Activated T-helper 9 cell treated with anti-CD3 and anti-CD28 coated beads, Interleukin-2, amount 50 U/mL, for 16 hours (primary cell): ENCODE results near the gene KIAA1217.
"Not testable (repeated sequence)": the region's sequence is repeated elsewhere in the genome, so short reads cannot be mapped to it uniquely, and the experiment has no call there.

ENCODE experiments used
- DNase-seq: peaks from one replicate; pipeline ENCODE4 v3.0.0-alpha.2; 2020; ENCODE audit warnings: low read depth

The KIAA1217 gene

DNA sequence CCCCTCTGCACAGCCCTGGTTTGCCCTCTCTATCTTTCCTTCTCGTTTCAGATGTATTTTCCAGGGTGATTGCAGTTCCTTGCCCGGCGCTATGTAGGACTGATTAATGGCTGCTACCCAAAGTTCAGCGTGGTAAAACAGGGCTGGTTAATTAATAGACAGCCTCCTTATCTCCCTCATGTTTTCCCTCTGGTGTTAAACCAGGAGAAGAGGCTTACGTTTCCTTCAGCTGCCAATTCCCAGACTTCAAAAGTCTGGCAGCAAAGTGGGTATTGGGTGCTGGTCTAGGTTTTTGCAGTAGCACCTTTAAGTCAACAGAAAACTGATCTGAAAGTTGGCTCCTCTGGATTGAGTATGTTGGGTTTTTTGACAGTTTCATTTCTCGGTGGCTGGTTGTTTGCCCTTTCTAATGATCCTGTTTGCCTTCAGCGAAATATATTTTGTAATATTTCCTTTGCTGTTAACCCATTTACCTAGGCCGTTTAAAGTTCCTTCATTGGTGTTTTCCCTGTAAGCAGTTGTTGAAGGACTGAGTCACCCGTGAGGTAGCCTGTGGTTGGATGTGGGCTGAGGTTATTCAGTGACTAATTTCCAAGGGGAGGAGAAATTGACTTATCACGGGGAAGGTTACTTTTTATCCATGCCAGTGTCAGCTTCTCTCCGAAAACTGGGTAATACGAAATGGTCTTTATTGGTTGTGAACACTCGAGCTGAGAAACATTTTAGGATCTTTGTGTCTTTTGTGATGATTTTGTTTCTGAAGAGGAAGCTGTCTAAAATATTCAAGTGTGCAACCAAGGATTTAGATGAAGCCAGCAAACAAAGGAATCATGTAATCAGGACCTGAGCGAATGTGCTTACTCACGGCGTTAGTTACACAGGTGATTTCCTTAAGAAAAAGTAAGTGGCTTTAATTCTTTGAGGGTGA, 257.2 kb downstream of the KIAA1217 start:
- peak; percentile 46 for DNase-seq

DNA sequence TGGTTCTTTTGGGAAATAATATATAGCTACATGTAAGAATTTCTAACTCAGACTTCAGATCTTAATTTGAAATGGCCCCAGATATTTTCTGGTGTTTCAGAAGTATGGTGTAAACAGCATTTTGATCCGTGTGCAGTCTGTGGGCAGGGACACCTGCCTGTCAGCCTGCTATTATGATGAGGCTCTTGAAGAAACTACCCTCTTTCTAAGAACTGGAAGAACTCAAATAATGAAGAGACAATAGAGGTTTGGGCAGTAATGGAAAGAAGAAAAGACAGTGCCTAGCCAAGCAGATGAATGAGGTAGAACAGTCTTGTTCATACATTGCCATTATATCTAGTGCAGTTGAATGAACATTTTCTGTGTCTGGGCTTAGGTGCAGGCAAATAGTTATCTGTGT, 258.2 kb downstream of the KIAA1217 start:
- DNase-seq, result no peak

DNA sequence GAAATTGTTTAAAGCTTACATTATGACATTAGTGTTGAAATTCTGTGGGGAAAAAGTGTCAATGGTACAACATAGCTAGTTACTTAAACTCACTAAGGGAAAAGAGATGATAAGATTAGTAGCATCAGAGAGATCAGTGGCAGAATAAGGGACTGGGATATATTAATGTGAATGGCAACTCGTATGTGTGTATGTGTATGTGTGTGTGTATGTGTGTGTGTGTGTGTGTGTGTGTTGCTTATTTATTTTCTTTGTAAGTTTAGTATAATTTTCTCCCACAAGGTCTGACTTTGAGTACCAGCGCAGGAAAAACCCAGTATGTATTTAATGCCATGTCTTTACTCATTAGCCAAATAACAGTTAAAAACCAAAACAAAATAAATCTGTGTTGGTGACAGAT, 258.7 kb downstream of the KIAA1217 start:
- DNase-seq, result no peak

DNA sequence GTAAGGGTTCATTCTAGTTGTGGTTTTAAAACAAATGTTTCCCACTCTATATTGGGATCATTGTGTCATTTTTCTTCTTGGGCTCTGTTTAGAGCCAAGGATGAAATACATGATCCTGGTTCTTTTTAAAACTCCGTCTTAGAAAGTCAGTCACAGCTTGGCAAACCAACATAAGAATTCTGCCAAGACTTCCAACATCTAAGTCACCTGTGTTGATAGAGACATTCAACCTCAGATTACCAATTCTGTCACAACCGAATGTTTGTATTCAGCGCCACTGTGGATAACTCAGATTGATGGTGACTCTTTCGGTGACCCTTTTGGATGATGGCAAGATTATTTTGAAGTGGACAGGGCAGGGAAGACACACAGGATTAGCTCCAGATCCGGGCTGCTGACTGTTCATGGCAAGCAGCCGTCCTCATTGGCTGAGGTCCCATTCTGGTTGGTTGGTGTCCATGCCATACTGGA, 259.4 kb downstream of the KIAA1217 start:
- no peak for DNase-seq

DNA sequence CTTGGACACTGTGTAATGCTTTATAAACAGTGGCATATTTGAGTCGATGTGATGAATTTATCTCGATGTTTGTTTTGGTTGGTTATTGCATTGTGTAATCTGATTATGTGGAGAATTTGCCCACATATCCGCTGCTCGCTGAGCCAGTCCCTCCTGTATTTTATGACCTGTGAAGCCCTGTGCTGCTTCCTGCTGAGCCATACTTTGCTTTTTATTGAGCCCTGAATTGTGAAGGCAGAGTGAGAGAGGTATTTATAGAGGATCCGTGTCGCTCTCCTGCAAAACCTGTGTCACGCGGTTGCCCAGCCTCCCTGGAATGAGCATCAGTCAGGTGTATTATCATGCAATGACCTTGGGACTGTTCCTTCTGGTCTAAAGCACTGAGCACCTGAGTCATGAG, 261.1 kb downstream of the KIAA1217 start:
- DNase-seq, result no peak

DNA sequence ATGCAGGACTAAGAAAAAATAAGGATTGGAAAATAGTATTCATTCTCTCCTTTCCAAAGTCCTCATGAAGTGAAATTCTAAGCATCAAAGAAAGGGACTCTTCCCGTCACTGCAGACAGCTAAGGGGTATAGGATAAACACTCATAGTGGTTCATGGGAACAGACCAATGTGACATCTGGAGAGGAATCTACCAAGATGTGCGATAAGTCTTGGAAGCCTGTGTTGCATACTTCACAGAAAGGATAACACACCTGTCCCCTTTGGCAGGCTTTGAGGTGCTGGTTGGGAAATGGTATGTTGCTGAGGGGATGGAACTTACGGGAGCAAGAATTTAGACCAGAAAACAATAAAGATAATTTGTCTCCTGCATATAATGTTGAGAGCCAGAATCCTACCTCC, 266.7 kb downstream of the KIAA1217 start:
- no peak for DNase-seq

DNA sequence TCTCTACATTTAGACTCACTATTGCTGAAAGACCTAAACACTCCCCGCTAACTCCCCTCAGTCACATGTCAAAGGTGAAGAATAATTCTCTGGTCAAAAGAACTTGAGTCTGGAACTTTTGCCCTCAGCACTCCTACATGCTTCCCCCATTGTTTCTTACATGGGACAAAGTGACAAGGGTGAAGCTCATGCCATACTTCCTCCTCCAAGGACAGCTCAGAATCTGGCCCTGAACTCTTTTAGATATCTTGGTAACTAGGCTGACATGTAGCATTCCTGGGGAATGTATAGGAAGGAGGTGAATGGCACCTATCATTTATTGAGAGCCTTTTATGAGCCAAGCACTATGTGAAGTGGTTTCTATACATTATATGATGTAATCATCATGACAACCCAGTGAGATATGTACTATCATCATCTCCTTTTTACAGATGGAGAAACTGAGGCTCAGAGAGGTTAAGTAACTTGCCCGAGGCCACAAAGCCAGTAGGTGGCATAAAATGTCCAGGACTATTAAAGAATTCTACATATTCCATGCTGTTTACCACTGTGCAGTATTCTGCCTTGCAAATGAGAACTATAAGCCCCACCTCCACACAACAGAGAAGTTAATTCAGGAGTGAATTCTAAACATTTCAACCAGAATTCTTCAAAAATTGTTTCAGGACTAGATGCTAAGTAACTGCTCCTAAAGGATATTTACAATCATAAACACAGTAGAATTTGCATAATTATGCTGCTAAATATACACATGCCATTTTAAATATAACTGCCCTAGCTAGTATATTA, 268.2 kb downstream of the KIAA1217 start:
- DNase-seq, result no peak

DNA sequence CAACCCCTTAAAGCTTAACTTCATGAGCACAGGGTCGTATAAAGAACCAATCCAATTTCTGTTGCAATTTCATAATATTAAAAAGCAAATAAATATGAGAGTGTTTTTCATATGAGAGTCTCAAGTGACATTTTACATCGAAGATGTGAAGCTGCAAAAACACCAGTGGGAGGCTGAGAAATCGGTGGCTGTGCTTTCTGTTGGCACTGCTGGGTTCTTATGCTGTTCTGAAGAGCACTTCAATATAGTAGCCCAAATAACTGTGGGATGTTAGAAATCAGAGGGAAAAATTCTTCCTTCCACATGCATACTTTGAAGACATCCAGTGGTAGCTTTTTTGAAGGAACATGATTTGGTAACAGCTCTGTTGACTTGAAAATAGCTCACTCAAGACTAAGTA, 269.0 kb downstream of the KIAA1217 start:
- DNase-seq, result no peak

DNA sequence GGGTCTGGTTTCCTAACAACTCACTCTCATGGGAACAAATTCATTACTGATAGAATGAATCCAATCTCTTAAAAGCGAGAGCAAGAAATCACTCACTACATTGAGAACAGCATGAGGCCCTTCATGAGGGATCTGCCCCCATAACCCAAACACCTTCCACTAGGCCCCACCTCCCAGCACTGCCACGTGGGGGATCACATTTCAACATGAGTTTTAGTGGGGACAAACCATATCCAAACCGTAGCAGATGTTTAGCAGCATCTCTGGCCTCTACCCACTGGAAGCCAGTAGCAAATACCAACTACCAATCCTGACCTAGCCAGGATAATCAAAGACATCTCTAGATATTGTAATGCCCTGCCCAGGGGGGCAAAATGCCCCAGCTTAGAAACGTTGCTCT, 270.9 kb downstream of the KIAA1217 start:
- no peak for DNase-seq

DNA sequence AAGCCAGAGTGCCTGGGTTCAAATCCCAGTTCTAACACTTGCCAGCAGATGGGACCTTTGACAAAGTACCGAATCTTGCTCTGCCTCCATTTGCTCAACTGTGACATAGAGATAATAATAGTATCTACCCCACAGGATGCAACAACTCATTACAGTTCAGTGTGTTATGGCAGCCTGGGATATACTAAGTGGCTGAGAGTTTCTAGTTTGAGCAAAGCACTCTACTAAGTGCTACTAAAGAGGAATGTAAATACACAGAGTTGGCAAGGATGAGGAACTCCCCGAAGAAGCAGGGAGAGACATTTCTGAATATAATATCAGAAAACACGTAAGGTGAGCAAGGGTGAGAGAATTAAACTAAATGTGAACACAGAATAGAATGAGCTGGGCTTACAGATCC, 271.5 kb downstream of the KIAA1217 start:
- no peak for DNase-seq

DNA sequence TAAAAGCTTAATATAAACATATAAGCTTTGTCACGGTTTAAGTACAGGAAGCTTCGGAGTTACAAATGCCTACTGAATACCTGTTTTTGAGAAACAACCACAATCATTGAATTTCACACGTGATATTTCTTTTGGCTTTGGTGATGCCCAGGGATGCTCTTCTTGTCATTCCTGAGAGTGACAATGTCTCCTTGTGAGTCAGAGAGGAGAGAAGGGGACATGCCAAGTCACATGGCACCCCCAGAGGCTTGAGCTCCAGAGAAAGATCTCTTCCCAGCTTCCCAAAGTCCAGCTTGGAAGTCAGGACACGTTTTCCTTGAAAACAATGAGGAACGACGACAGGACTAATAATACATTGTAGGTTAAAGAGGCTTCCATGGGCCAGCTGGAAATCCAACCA, 272.3 kb downstream of the KIAA1217 start:
- no peak for DNase-seq

DNA sequence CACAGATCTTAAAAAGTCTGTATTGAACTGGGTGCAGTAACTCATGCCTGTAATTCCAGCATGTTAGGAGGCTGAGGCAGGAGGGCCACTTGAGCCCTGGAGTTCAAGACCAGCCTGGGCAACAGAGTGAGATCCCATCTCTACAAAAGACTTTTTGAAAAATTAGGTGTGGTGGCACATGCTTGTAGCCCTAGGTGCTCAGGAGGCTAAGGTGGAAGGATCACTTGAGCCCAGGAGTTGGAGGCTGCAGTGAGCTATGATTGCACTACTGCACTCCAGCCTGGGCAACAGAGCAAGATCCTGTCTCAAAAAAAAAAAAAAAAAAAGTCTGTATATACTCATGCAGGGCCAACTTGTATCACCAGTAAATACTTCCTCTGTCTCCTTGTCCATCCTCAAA, 273.8 kb downstream of the KIAA1217 start:
- not testable (repeated sequence) for DNase-seq

DNA sequence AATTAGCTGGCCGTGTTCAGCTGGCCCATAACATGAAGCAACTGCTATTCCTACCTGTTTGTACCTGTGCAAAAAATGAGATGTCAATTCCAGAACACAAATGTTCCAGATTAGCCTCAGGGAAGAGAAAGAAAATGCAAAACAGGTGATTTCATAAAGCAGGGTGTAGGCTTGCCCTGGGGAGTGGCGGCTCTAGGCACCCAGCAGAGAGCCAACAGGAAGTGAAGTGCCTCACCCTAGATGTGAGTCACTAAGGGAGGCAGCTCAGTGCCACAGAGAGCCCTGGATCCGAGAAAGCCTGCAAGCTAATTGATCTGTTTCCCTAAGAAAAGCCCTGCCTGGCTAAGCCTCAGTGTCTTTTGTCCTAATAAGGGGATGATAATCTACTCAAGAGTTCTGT, 274.8 kb downstream of the KIAA1217 start:
- DNase-seq, result peak; percentile 4

DNA sequence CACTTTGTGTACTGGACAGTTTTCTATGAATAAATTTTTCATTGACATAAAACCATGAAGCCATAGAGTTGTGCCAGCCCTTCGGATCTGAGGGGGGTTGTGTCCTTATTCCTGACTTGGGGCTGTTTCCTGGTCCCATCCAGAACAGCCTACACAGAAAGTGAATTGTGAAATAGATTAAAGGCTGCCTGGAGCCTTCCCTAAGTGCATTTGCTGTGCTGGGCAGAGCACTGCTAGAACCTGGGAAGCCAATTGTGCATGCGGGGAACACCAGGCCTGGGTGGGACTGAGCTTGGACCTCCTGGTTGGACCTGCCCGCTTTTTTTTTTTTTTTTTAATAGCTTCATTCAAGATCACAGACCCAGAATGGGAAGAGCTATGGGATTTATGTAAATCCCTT, 275.8 kb downstream of the KIAA1217 start:
- DNase-seq, result no peak

DNA sequence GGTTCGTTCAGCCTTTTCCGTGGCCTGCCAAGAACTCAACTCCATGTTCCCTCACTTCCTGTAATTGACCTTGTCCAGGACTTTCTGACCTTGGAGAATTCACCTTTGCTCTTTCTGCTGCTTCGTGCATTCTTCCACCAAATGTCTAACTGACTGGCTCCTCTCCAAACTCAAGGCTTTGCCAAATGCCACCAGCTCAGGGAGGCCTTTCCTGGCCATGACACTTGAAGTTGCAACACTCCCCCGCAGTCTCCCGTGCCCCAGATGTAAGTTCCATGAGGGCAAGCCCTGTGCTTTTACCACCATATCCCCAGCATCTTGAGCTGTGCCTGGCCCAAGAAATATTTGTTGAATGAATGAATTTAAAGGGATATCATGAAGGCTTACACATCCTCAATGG, 276.4 kb downstream of the KIAA1217 start:
- DNase-seq, result no peak

DNA sequence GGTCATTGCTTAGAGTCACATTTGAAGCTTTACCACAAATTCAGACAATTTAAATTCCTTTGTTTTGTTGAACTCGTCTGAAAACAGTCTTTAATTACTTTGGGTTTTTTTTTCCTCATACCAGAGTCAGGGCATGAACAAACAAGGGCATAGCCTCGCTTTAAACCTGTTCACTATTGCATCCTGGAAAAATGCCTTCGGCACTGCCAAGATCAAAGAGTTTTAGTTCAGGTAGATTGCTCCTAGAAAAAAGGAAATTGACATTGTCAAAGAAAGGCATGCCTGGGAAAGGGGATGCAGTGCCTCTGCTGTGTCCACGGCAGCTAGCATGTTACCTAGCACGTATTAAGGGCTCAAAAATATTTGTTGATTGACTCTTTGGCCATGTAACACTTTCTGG, 279.7 kb downstream of the KIAA1217 start:
- no peak for DNase-seq

DNA sequence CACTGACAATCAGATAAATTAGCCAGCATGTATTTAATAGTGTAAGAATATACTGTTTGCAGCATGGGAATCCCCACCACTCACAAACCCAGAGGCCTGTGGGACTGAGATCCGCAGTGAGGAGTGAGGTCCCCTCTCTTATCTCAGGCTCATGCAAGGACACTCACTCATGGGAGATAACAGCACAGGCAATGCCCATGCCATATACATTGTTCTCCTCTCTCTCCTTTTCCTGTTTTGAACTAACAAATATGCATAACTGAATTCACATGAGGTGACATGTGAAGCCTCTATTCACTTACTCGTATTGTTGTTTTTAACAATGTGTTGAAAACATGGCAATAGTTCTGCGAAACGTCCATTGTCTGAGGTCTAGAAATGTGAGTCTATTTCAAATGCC, 284.2 kb downstream of the KIAA1217 start:
- no peak for DNase-seq

DNA sequence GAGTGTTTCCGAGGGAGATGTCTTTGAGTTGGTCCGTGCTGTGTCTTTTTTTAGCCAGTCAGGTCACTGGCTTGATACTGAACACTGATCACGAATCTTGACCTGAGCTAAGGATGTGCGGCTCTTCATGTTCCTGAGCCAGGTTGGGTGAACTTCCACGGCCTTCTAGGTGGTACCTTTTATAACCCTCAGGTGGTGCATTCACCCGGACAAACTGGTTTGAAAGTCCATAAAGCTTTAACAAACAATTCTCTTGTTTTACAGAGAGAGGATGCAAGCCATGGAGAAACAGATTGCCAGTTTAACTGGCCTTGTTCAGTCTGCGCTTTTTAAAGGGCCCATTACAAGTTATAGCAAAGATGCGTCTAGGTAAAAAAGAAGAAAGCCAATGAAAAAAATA, 285.3 kb downstream of the KIAA1217 start:
- DNase-seq, result no peak

DNA sequence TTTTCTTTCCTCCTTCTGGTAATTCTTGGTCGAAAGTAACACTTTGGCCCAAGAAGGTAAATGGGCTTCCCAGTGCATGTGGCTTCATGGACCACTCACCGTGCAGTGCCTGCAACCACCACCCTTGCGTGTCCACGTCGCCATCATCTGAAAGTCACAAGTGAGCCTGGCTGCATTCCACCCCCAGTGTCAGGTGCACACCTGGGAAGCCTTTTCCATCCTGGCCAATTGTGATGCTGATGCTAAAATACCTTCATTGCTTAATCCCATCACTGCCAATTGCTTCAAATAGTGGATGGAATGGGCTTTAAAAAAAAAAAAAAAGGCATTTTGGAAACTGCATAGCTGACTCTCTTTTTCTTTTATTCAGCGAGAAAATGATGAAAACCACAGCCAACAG, 285.8 kb downstream of the KIAA1217 start:
- no peak for DNase-seq

DNA sequence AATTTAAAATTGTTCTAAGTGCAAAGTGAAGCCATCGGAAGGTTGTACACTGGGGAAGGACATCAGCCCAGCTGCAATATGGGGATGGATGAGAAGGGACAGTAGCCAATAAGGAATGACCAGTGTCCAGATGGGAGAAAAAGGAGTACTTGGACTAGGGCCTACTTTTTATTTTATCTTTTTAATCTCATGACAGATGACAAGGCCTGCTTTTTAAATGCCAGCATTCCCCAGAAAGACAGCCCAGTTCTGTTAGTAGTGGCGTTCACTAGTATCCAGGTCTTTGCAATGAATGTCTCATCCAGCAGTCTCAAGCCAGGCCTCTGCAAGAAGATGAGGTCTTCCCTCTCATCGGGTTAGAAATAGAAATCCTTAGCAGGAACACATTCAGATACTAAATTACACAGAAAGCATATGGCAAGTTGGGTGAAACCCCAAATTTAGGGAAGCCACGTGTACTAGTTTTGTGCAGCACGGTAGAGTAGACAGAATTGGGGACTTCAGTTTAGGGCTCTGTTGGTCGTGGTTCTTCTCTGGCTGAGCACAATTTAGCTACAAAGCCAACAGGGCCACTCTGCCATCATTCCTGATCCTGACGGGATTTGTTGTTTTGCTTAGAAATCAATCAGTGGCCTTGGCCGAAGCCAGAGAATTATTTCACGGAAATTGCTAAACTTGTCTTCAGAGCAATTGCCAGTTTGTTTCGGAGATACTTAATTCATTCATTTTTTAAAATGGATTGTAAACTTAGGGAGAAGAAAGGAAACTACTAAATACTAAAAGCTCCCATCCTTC, 286.9 kb downstream of the KIAA1217 start:
- DNase-seq, result no peak

DNA sequence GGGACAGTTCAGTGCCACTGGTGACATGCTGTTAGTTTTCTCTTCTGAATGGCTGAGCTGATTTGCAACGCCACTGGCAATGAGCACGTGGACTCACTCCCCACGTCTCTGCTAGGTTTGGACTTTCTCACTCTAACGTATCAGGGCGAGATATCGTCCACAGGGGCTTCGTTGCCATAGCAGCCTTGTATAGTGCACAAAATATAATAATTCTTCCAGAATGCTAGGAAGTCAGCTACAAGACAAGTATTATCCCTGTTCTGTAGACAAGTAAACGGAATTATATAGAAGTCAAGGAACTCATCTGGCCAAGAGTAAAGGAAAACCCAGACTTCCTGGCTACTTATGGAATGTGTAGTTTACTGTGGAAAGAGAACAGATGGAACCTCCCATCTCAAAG, 288.0 kb downstream of the KIAA1217 start:
- DNase-seq, result no peak

DNA sequence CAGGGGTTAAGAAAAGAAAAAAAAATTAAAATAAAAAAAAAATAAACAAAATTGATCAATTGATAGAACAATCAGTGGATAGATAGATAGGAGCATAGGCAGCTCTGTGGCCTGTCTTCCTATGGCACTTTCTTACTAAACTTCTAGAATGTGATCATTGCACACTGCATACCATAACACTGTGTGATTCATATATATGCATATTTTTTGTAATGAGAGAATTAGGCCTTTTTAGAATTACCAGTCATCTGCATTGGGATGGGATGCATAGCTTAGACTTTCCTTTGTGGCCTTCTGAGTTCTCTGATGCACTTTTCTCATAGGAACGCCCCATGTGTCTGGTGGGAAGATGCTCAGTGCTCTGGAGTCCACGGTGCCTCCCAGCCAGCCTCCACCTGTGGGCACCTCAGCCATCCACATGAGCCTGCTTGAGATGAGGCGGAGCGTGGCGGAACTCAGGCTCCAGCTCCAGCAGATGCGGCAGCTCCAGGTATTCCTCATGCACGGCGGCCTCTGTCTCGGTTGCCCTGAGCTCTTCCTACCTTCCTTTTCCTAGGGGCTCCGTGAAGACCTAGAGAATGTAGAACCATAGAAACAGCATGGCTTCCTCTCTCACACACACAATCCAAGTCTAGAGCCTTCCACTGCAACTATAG, 292.2 kb downstream of the KIAA1217 start:
- no peak for DNase-seq
